ENCODE data around the gene HMGXB3. TPM values are rescaled to one million over a fixed set of nuclear protein-coding genes. Genes with fewer than 3 reads are reported as not detected.

HMGXB3 gene
- total and polyA plus RNA-seq, 2 donors (not counting 1 experiment from before 2014, with no cell fraction given): 29.9 to 31.5 TPM

GRCh38 chr5:149953436-149954121, 47.0 kb upstream of the HMGXB3 start:
- Histone ChIP-seq H3K4me2 (ENCODE audit: extremely low read depth, insufficient read depth, low read length) (no peak overlapping the region), H3K79me2 (ENCODE audit: control insufficient read depth, insufficient read depth, low read length) (no peaks in the 10 kb centered on the region), H2AFZ (ENCODE audit: low read length) (no peak overlapping the region), H3K27me3 (ENCODE audit: control insufficient read depth, insufficient read depth, low read length) (peaks cover 6% of the 10 kb centered on the region), H4K20me1 (ENCODE audit: control insufficient read depth, extremely low read depth, insufficient read depth, low read length) (no peaks in the 10 kb centered on the region), H3K4me3 (replicated peaks in 1 of 4; ENCODE audit: control extremely low read depth in 1 of 4, insufficient read depth in 1 of 4, low read depth in 3 of 4, low read length in 4 of 4) (no peak overlapping the region), H3K4me1 (ENCODE audit: control insufficient read depth, extremely low read depth, insufficient read depth, low read length) (no peaks in the 10 kb centered on the region), H3K9me3 (ENCODE audit: control insufficient read depth, insufficient read depth, low read depth, low read length) (no peaks in the 10 kb centered on the region), H3K9ac (ENCODE audit: insufficient read depth, low read length) (no peak overlapping the region), H3K36me3 (ENCODE audit: control insufficient read depth, insufficient read depth, low read length) (no peaks in the 10 kb centered on the region), H3K27ac (ENCODE audit: insufficient read depth, low read length) (no peak overlapping the region)
- no peak for DNase-seq (ENCODE audit: low read depth in 2 of 2)
- TF ChIP-seq, protein P1, sequence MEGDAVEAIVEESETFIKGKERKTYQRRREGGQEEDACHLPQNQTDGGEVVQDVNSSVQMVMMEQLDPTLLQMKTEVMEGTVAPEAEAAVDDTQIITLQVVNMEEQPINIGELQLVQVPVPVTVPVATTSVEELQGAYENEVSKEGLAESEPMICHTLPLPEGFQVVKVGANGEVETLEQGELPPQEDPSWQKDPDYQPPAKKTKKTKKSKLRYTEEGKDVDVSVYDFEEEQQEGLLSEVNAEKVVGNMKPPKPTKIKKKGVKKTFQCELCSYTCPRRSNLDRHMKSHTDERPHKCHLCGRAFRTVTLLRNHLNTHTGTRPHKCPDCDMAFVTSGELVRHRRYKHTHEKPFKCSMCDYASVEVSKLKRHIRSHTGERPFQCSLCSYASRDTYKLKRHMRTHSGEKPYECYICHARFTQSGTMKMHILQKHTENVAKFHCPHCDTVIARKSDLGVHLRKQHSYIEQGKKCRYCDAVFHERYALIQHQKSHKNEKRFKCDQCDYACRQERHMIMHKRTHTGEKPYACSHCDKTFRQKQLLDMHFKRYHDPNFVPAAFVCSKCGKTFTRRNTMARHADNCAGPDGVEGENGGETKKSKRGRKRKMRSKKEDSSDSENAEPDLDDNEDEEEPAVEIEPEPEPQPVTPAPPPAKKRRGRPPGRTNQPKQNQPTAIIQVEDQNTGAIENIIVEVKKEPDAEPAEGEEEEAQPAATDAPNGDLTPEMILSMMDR (conservative IDR thresholded peaks at IDR 0.05 in 1 of 2, IDR thresholded peaks at IDR 0.05 in 1 of 2; ENCODE audit: low read depth in 1 of 2, low read length in 2 of 2): no peak
- TF ChIP-seq EZH2 (IDR thresholded peaks at IDR 0.05; ENCODE audit: low read length, missing control alignments): no peak

DNA sequence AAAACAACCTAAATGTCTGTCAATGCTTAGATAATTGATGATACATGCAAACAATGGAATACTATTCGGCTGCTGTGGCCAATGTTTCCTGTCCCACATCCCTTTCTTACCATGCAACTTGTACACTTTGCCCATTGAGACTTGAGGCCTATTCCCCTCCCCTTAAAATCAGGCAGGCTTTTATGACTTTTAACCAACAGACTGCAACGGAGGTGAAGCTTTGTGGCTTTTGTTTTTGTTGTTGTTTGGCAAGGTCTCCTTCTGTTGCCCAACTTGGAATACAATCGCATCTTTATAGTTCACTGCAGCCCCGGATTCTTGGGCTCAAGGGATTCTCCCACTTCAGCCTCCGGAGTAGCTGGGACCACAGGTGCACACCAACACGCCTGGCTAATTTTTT, 45.7 kb upstream of the HMGXB3 start:
- TF ChIP-seq, protein P1 (conservative IDR thresholded peaks at IDR 0.05 in 1 of 2, IDR thresholded peaks at IDR 0.05 in 1 of 2; ENCODE audit: low read depth in 1 of 2, low read length in 2 of 2): no peak
- Histone ChIP-seq H3K27ac (ENCODE audit: insufficient read depth, low read length) (no peak overlapping the region), H4K20me1 (ENCODE audit: control insufficient read depth, extremely low read depth, insufficient read depth, low read length) (no peaks in the 10 kb centered on the region), H3K9ac (ENCODE audit: insufficient read depth, low read length) (no peak overlapping the region), H2AFZ (ENCODE audit: low read length) (no peak overlapping the region), H3K36me3 (ENCODE audit: control insufficient read depth, insufficient read depth, low read length) (no peaks in the 10 kb centered on the region), H3K79me2 (ENCODE audit: control insufficient read depth, insufficient read depth, low read length) (no peaks in the 10 kb centered on the region), H3K4me2 (ENCODE audit: extremely low read depth, insufficient read depth, low read length) (no peak overlapping the region), H3K4me1 (ENCODE audit: control insufficient read depth, extremely low read depth, insufficient read depth, low read length) (peaks cover 2% of the 10 kb centered on the region), H3K27me3 (ENCODE audit: control insufficient read depth, insufficient read depth, low read length) (peaks cover 6% of the 10 kb centered on the region), H3K9me3 (ENCODE audit: control insufficient read depth, insufficient read depth, low read depth, low read length) (no peaks in the 10 kb centered on the region), H3K4me3 (replicated peaks in 1 of 4; ENCODE audit: control extremely low read depth in 1 of 4, insufficient read depth in 1 of 4, low read depth in 3 of 4, low read length in 4 of 4) (no peak overlapping the region)
- no peak for DNase-seq (ENCODE audit: low read depth in 2 of 2)

GRCh38 chr5:149956685-149957084, 43.9 kb upstream of the HMGXB3 start:
- Histone ChIP-seq H4K20me1 (ENCODE audit: control insufficient read depth, extremely low read depth, insufficient read depth, low read length) (no peaks in the 10 kb centered on the region), H3K4me3 (replicated peaks in 1 of 4; ENCODE audit: control extremely low read depth in 1 of 4, insufficient read depth in 1 of 4, low read depth in 3 of 4, low read length in 4 of 4) (no peak overlapping the region), H3K4me1 (ENCODE audit: control insufficient read depth, extremely low read depth, insufficient read depth, low read length) (peaks cover 5% of the 10 kb centered on the region), H3K9me3 (ENCODE audit: control insufficient read depth, insufficient read depth, low read depth, low read length) (no peaks in the 10 kb centered on the region), H3K9ac (ENCODE audit: insufficient read depth, low read length) (no peak overlapping the region), H3K27me3 (ENCODE audit: control insufficient read depth, insufficient read depth, low read length) (no peaks in the 10 kb centered on the region), H3K4me2 (ENCODE audit: extremely low read depth, insufficient read depth, low read length) (no peak overlapping the region), H3K36me3 (ENCODE audit: control insufficient read depth, insufficient read depth, low read length) (no peaks in the 10 kb centered on the region), H3K79me2 (ENCODE audit: control insufficient read depth, insufficient read depth, low read length) (no peaks in the 10 kb centered on the region), H2AFZ (ENCODE audit: low read length) (no peak overlapping the region), H3K27ac (ENCODE audit: insufficient read depth, low read length) (no peak overlapping the region)
- no peak for TF ChIP-seq EZH2 (IDR thresholded peaks at IDR 0.05; ENCODE audit: low read length, missing control alignments)
- TF ChIP-seq, protein P1 (conservative IDR thresholded peaks at IDR 0.05 in 1 of 2, IDR thresholded peaks at IDR 0.05 in 1 of 2; ENCODE audit: low read depth in 1 of 2, low read length in 2 of 2): no peak
- DNase-seq (ENCODE audit: low read depth in 2 of 2): no peak
